ENCODE measurements around the gene NPAS3. TPM values are rescaled to one million over a fixed set of nuclear protein-coding genes. Genes with fewer than 3 reads are reported as not detected.

The NPAS3 gene
- total RNA-seq, 1 donor from 2014 or later, result not detected

DNA sequence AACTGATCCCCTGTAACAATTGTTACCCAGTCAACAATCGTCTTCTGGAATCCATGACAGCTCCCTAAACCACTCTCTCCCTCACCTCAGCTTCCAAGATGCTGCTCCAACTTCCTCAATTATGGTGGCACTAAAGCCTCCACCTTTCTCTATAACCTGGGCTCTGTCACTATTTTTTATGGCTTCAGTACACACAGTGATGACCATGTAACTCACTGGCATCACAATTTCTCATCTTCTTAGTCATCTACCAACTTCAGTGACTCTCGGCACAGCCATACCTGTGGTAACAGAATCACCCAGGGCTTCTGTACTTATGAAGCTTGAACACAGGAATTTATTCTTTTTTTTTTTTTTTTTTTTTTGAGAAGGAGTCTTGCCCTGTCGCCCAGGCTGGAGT, 32.0 kb upstream of the NPAS3 start:
- no peak for TF ChIP-seq EZH2 (IDR thresholded peaks at IDR 0.05)
- TF ChIP-seq, protein P1, sequence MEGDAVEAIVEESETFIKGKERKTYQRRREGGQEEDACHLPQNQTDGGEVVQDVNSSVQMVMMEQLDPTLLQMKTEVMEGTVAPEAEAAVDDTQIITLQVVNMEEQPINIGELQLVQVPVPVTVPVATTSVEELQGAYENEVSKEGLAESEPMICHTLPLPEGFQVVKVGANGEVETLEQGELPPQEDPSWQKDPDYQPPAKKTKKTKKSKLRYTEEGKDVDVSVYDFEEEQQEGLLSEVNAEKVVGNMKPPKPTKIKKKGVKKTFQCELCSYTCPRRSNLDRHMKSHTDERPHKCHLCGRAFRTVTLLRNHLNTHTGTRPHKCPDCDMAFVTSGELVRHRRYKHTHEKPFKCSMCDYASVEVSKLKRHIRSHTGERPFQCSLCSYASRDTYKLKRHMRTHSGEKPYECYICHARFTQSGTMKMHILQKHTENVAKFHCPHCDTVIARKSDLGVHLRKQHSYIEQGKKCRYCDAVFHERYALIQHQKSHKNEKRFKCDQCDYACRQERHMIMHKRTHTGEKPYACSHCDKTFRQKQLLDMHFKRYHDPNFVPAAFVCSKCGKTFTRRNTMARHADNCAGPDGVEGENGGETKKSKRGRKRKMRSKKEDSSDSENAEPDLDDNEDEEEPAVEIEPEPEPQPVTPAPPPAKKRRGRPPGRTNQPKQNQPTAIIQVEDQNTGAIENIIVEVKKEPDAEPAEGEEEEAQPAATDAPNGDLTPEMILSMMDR (IDR thresholded peaks at IDR 0.05), result no peak
- no peak for TF ChIP-seq EZH2phosphoT487 (IDR thresholded peaks at IDR 0.05)
- no peaks in the 10 kb centered on the region for H4K20me1 ChIP-seq (ENCODE audit: low read depth)
- H3K79me2 ChIP-seq (ENCODE audit: low read depth), result no peaks in the 10 kb centered on the region
- H2AFZ ChIP-seq (replicated peaks), result no peak overlapping the region
- peaks cover 4% of the 10 kb centered on the region for H3K9me3 Mint-ChIP-seq
- no peak overlapping the region for H3K4me3 ChIP-seq
- H3K4me2 ChIP-seq, result no peak overlapping the region
- no peaks in the 10 kb centered on the region for H3K36me3 Mint-ChIP-seq
- H3K4me1 Mint-ChIP-seq, result no peaks in the 10 kb centered on the region
- H3K9me3 ChIP-seq (ENCODE audit: low read depth), result no peaks in the 10 kb centered on the region
- H3K9ac ChIP-seq, result no peak overlapping the region
- DNase-seq (ENCODE audit: low spot score), result no peak
- H3K27ac Mint-ChIP-seq, result no peak overlapping the region
- H3K4me3 Mint-ChIP-seq, result no peak overlapping the region
- H3K27ac ChIP-seq, result no peak overlapping the region
- H3K4me1 ChIP-seq, result no peaks in the 10 kb centered on the region
- H3K27me3 Mint-ChIP-seq (ENCODE audit: insufficient read depth, low read depth), result no peaks in the 10 kb centered on the region
- H3K36me3 ChIP-seq, result no peaks in the 10 kb centered on the region
- no peaks in the 10 kb centered on the region for H3F3A ChIP-seq (ENCODE audit: low read depth)
- H3K27me3 ChIP-seq, result no peaks in the 10 kb centered on the region

DNA sequence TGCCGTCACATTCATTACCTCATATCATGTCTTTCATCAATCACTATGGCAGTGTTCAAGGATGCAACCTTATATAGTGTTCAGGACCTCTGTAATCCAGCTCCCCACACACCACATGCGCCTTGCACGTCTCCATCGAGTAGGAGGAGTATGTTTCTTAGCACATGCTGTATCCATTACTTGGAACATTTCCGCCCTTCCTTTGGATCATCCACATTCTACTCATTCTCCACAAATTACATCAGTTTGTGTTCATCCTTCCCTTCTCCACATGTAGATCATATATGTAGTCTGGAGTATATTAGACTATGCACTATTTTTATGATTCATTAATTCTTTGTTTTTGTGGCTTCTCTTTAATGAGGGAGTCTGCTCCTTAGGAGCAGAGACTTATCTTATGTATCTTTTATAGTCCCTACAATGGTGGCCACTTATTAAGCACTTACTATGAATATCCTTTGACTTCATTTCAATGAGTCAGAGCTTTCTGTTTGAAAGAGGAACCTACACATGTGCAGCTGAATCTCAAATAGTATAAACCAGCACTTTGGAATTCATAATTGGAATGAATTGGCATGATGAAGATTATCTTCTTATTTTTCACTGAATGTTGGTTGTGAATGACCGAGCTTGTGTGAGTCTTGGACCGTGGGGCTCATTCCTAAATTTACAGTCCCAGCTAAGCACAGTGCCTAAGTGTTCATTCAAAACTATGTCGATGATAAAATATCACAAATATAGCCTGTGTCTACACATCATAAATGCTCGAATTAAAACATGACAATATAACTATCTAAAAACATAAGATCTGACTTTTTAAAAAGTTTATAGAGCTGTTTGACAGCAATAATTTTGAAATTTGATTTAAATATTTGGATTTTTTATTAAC, 30.2 kb upstream of the NPAS3 start:
- Mint-ChIP-seq H3K9me3 (peaks cover 4% of the 10 kb centered on the region), H3K27ac (no peak overlapping the region), H3K4me1 (no peaks in the 10 kb centered on the region), H3K36me3 (no peaks in the 10 kb centered on the region), H3K4me3 (no peak overlapping the region), H3K27me3 (ENCODE audit: insufficient read depth, low read depth) (no peaks in the 10 kb centered on the region)
- Histone ChIP-seq H3K27me3 (no peaks in the 10 kb centered on the region), H3K4me1 (no peaks in the 10 kb centered on the region), H3K79me2 (ENCODE audit: low read depth) (no peaks in the 10 kb centered on the region), H2AFZ (replicated peaks) (no peak overlapping the region), H4K20me1 (ENCODE audit: low read depth) (no peaks in the 10 kb centered on the region), H3K36me3 (no peaks in the 10 kb centered on the region), H3K4me2 (no peak overlapping the region), H3K4me3 (no peak overlapping the region), H3F3A (ENCODE audit: low read depth) (no peaks in the 10 kb centered on the region), H3K9ac (no peak overlapping the region), H3K27ac (no peak overlapping the region), H3K9me3 (ENCODE audit: low read depth) (no peaks in the 10 kb centered on the region)
- no peak for DNase-seq (ENCODE audit: low spot score)
- TF ChIP-seq, protein P1 (IDR thresholded peaks at IDR 0.05), result no peak
- TF ChIP-seq EZH2 (IDR thresholded peaks at IDR 0.05) (no peak), EZH2phosphoT487 (IDR thresholded peaks at IDR 0.05) (no peak)

DNA sequence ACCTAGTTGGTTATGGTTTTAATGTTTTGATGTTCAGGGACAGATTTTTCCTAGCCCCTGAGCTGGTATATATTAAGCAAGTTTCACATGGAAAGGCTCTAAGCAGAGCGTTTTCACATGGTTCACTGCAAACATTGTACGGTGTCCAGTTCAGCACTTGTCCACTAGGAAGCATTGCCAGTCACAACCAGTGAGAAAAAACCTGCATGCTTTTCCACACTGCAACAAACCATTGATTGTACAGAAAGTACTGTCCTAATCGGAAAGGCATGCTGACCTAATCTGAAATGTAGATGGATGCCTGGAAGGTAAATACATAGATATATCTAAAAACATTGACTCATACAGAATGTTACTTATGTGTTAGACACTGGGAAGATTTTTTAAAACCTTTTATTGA, 25.0 kb upstream of the NPAS3 start:
- Mint-ChIP-seq H3K4me1 (no peaks in the 10 kb centered on the region), H3K9me3 (no peaks in the 10 kb centered on the region), H3K36me3 (no peaks in the 10 kb centered on the region), H3K27ac (no peak overlapping the region), H3K4me3 (no peak overlapping the region), H3K27me3 (ENCODE audit: insufficient read depth, low read depth) (peaks cover 3% of the 10 kb centered on the region)
- Histone ChIP-seq H3K27me3 (no peaks in the 10 kb centered on the region), H3K27ac (no peak overlapping the region), H3K4me3 (no peak overlapping the region), H3K9me3 (ENCODE audit: low read depth) (no peaks in the 10 kb centered on the region), H3K79me2 (ENCODE audit: low read depth) (no peaks in the 10 kb centered on the region), H3K9ac (no peak overlapping the region), H3F3A (ENCODE audit: low read depth) (no peaks in the 10 kb centered on the region), H3K4me2 (no peak overlapping the region), H2AFZ (replicated peaks) (no peak overlapping the region), H4K20me1 (ENCODE audit: low read depth) (no peaks in the 10 kb centered on the region), H3K36me3 (no peaks in the 10 kb centered on the region), H3K4me1 (no peaks in the 10 kb centered on the region)
- no peak for DNase-seq (ENCODE audit: low spot score)
- TF ChIP-seq, protein P1 (IDR thresholded peaks at IDR 0.05), result peak; percentile 10
- TF ChIP-seq EZH2 (IDR thresholded peaks at IDR 0.05), result no peak
